ENCODE results near the gene C9orf57. TPM values are rescaled to one million over a fixed set of nuclear protein-coding genes. Genes with fewer than 3 reads are reported as not detected.

Gene C9orf57
- total RNA-seq, result not detected in 2 replicates

GRCh38 chr9:72060513-72060912 lies at the start of gene C9orf57:
Gene C9orf57 (minus strand): TSS chr9:72060613. CDS start chr9:72059331, 1,282 bp downstream.

Other genes with a start within 250 kb of the C9orf57 start
- 17.7 TPM in 2 replicates for gene ABHD17B, start 149.4 kb downstream of the C9orf57 start, total RNA-seq
- 4.8 and 9.4 TPM in 2 replicates for gene C9orf85, start 149.0 kb downstream of the C9orf57 start, total RNA-seq
- 2.7 TPM in 2 replicates for gene GDA, start 88.8 kb upstream of the C9orf57 start, total RNA-seq

Data from mammary microvascular endothelial cell (primary cell).